ENCODE data around the gene LIN37.

LIN37 gene

GRCh38 chr19:35748106-35749020 is at the start of gene LIN37:
LIN37 (plus strand) TSS chr19:35748576; CDS start chr19:35748725, 149 bp downstream.
- H3K27ac ChIP-seq: peak within 1 kb of the TSS; percentile 10 to 92 (median 84)
- H3K4me3 ChIP-seq: peak within 1 kb of the TSS; percentile 64 to 94 (median 79)

GRCh38 chr19:35702223-35703012 is 46.0 kb upstream of the LIN37 start:
- peak overlapping the region in 5 of 21 experiments; percentile 33 to 49 (median 46) for H3K27ac ChIP-seq
- H3K4me3 ChIP-seq: peak overlapping the region; percentile 38 to 61 (median 46)

- no peak overlapping the region for H3K4me3 ChIP-seq
- no peak overlapping the region for H3K27ac ChIP-seq
Measured at GRCh38 chr19:35703343-35703742, 45.0 kb upstream of the LIN37 start.

GRCh38 chr19:35704218-35704617 is 44.2 kb upstream of the LIN37 start, which contains the start of gene ZBTB32:
ZBTB32 (plus strand) TSS chr19:35704558; CDS start chr19:35714627, 10,069 bp downstream.
- no peak within 1 kb of the TSS for H3K27ac ChIP-seq
- no peak within 1 kb of the TSS for H3K4me3 ChIP-seq

- no peak overlapping the region for H3K4me3 ChIP-seq
Measured at GRCh38 chr19:35708391-35708790, 40.0 kb upstream of the LIN37 start.

GRCh38 chr19:35710784-35711723 is 37.3 kb upstream of the LIN37 start:
- H3K27ac ChIP-seq: peak overlapping the region in 8 of 21 experiments; percentile 4 to 78 (median 52)

More at GRCh38 chr19:35708391-35708790, 40.0 kb upstream of the LIN37 start:
- H3K27ac ChIP-seq: no peak overlapping the region

GRCh38 chr19:35712567-35713505 is 35.5 kb upstream of the LIN37 start:
- Histone ChIP-seq H3K27ac (peak overlapping the region in 9 of 21 experiments; percentile 6 to 79 (median 48)), H3K4me3 (no peak overlapping the region)

More at GRCh38 chr19:35710784-35711723, 37.3 kb upstream of the LIN37 start:
- no peak overlapping the region for H3K4me3 ChIP-seq

GRCh38 chr19:35713506-35713850 is 34.9 kb upstream of the LIN37 start:
- H3K4me3 ChIP-seq: no peak overlapping the region
- peak overlapping the region in 8 of 21 experiments; percentile 30 to 79 (median 52) for H3K27ac ChIP-seq

GRCh38 chr19:35713904-35714495 is 34.4 kb upstream of the LIN37 start:
- peak overlapping the region in 10 of 21 experiments; percentile 27 to 96 (median 60) for H3K27ac ChIP-seq
- H3K4me3 ChIP-seq: no peak overlapping the region

- Histone ChIP-seq H3K4me3 (no peak overlapping the region), H3K27ac (peak overlapping the region in 11 of 21 experiments; percentile 11 to 96 (median 50))
Measured at GRCh38 chr19:35714601-35715354, 33.6 kb upstream of the LIN37 start.

- peak overlapping the region in 14 of 21 experiments; percentile 11 to 97 (median 91) for H3K27ac ChIP-seq
- H3K4me3 ChIP-seq: peak overlapping the region in 1 of 7 experiments; percentile 91
Measured at GRCh38 chr19:35715355-35715809, 33.0 kb upstream of the LIN37 start.

GRCh38 chr19:35715981-35716800 is 32.2 kb upstream of the LIN37 start:
- Histone ChIP-seq H3K4me3 (peak overlapping the region; percentile 69 to 97 (median 91)), H3K27ac (peak overlapping the region; percentile 65 to 97 (median 91))

GRCh38 chr19:35716801-35717664 is 31.3 kb upstream of the LIN37 start:
- peak overlapping the region; percentile 69 to 97 (median 91) for H3K4me3 ChIP-seq
- H3K27ac ChIP-seq: peak overlapping the region; percentile 65 to 97 (median 91)

GRCh38 chr19:35717665-35718344 is 30.6 kb upstream of the LIN37 start, which contains the start of gene KMT2B:
KMT2B (plus strand) TSS chr19:35718003; CDS start chr19:35718019, 16 bp downstream.
- peak within 1 kb of the TSS; percentile 83 to 97 (median 93) for H3K27ac ChIP-seq
- H3K4me3 ChIP-seq: peak within 1 kb of the TSS; percentile 71 to 97 (median 91)

All from skin epidermis (tissue), 12 donors.